ENCODE measurements around the gene MUC15. TPM values are rescaled to one million over a fixed set of nuclear protein-coding genes. Genes with fewer than 3 reads are reported as not detected.
A peak's percentile ranks its signal among the peaks of the same experiment; 100 is the strongest.

MUC15 gene
- total and polyA plus RNA-seq, 10 of the 15 experiments (the other 5 are each of a cell fraction or from before 2014, with no cell fraction given): 0.03 to 0.86 (median 0.09) TPM; not detected in 6

DNA sequence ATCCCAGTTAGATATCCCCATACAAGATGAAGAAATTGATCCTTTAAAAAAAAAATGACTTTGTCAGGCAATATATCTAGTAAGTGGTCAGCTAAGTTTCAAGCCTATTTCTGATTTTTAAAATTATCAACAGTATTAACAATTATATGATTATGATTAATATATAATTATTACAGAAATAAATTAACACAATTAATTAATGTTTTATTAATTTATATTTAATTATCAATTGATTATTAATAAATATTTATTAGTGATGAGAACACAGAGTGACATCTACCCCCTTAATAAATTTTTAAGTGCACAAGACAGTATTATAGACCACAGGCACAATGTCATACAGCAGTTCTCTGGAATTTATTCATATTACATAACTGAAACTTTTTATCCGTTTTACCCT lies 22.0 kb downstream of the MUC15 start:
- H3K27me3 ChIP-seq (replicated peaks in 1 of 2; ENCODE audit: control insufficient read depth in 2 of 2, insufficient read depth in 2 of 2, low read length in 1 of 2): no peaks in the 10 kb centered on the region
- intact Hi-C loops (cut with micrococcal nuclease; ENCODE audit: unreplicated experiment): loop anchor here (2.0 to 10.0 kb wide), 3 partner anchors 71 to 215 kb away; partner anchors contain the start of gene ANO3
- H3K79me2 ChIP-seq (ENCODE audit: control insufficient read depth, insufficient read depth, low read length): no peaks in the 10 kb centered on the region
- POLR2A ChIA-PET: no interaction called here
- no peaks in the 10 kb centered on the region for H3K4me1 ChIP-seq (ENCODE audit: control insufficient read depth, insufficient read depth, low read length)
- no peak for ATAC-seq
- no peak for FAIRE-seq
- no peak for TF ChIP-seq ZNF384 (IDR thresholded peaks at IDR 0.05; ENCODE audit: borderline replicate concordance, low read depth, low read length)
- TF ChIP-seq USF2 (IDR thresholded peaks at IDR 0.05; ENCODE audit: borderline replicate concordance, low read depth, low read length): no peak
- SMC1A ChIA-PET (ENCODE audit: uncharacterized antibody, unreplicated experiment): interaction anchor here (1.0 to 5.8 kb wide), 8 partner anchors 8 to 253 kb away, joined by 3 to 42 read pairs (median 6); no protein-coding TSS in a partner anchor
- no peak overlapping the region for H3K4me2 ChIP-seq (ENCODE audit: control insufficient read depth, insufficient read depth)
- in situ Hi-C loops (cut with MboI): loop anchor here (10.0 kb wide), 1 partner anchor 255 kb away; no protein-coding TSS in a partner anchor
- H4K20me1 ChIP-seq (ENCODE audit: control insufficient read depth, insufficient read depth): no peaks in the 10 kb centered on the region
- CTCF ChIA-PET: interaction anchor here (0.6 to 2.2 kb wide), 4 partner anchors 17 to 264 kb away, joined by 3 to 8 read pairs (median 4); no protein-coding TSS in a partner anchor
- RAD21 ChIA-PET (ENCODE audit: unreplicated experiment): interaction anchor here (0.5 kb wide), 1 partner anchor 103 kb away, joined by 3 read pairs; no protein-coding TSS in a partner anchor
- H3K9ac ChIP-seq (ENCODE audit: control insufficient read depth, insufficient read depth, low read length): no peak overlapping the region
- no peak overlapping the region for H2AFZ ChIP-seq (ENCODE audit: control insufficient read depth, low read depth, low read length)
- no peaks in the 10 kb centered on the region for H3K9me3 ChIP-seq (replicated peaks; ENCODE audit: control insufficient read depth, insufficient read depth, low read length)
- no peak for DNase-seq (ENCODE audit: low read depth, low spot score)
- H3K36me3 ChIP-seq (ENCODE audit: control insufficient read depth in 2 of 2, insufficient read depth in 2 of 2, low read length in 1 of 2): no peaks in the 10 kb centered on the region
- H3K4me3 ChIP-seq: no peak overlapping the region
- no TSS peak for BruUV-seq (replicated peaks)
- WGBS (ENCODE audit: insufficient coverage, insufficient replicate concordance, low lambda C conversion rate, missing lambda C conversion rate): 0% methylated on average over 1 of the region's 1 CpG
- no peak overlapping the region for H3K27ac ChIP-seq (ENCODE audit: control insufficient read depth, insufficient read depth)

DNA sequence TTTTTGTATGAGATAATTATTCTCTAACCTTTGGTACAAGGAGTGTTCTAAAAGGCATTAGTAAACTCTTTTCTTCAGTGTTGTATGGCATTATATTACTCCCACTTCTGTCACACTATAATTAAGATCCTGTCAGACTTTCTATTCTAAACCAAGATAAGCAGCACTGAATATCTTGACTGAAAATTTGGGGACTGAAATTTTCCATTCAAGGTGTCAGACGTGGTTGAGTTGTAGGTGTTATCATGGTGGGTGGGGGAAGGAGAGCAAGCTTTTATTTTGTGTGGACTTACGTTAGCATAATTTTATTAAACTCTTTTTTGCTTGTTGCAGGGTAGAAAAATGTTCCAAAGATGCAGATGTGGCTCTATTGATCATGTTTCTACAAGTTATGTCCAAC lies 22.9 kb downstream of the MUC15 start:
- Histone ChIP-seq H4K20me1 (ENCODE audit: control insufficient read depth, insufficient read depth) (no peaks in the 10 kb centered on the region), H3K4me2 (ENCODE audit: control insufficient read depth, insufficient read depth) (no peak overlapping the region), H3K4me3 (no peak overlapping the region), H3K9ac (ENCODE audit: control insufficient read depth, insufficient read depth, low read length) (no peak overlapping the region), H3K79me2 (ENCODE audit: control insufficient read depth, insufficient read depth, low read length) (no peaks in the 10 kb centered on the region), H2AFZ (ENCODE audit: control insufficient read depth, low read depth, low read length) (no peak overlapping the region), H3K36me3 (ENCODE audit: control insufficient read depth in 2 of 2, insufficient read depth in 2 of 2, low read length in 1 of 2) (no peaks in the 10 kb centered on the region), H3K27me3 (replicated peaks in 1 of 2; ENCODE audit: control insufficient read depth in 2 of 2, insufficient read depth in 2 of 2, low read length in 1 of 2) (no peaks in the 10 kb centered on the region), H3K27ac (ENCODE audit: control insufficient read depth, insufficient read depth) (no peak overlapping the region), H3K9me3 (replicated peaks; ENCODE audit: control insufficient read depth, insufficient read depth, low read length) (no peaks in the 10 kb centered on the region), H3K4me1 (ENCODE audit: control insufficient read depth, insufficient read depth, low read length) (no peaks in the 10 kb centered on the region)
- WGBS (ENCODE audit: insufficient coverage, insufficient replicate concordance, low lambda C conversion rate, missing lambda C conversion rate): 24% methylated on average over 2 of the region's 2 CpGs
- POLR2A ChIA-PET: interaction anchor here (0.7 kb wide), 1 partner anchor 64 kb away, joined by 3 read pairs; no protein-coding TSS in a partner anchor
- DNase-seq (ENCODE audit: low read depth, low spot score): no peak
- ATAC-seq: no peak
- CTCF ChIA-PET: interaction anchor here (0.6 to 3.4 kb wide), 9 partner anchors 9 to 263 kb away, joined by 3 to 15 read pairs (median 4); no protein-coding TSS in a partner anchor
- RAD21 ChIA-PET (ENCODE audit: unreplicated experiment): interaction anchor here (1.0 kb wide), 1 partner anchor 80 kb away, joined by 3 read pairs; no protein-coding TSS in a partner anchor
- no peak for FAIRE-seq
- TF ChIP-seq, protein P1, sequence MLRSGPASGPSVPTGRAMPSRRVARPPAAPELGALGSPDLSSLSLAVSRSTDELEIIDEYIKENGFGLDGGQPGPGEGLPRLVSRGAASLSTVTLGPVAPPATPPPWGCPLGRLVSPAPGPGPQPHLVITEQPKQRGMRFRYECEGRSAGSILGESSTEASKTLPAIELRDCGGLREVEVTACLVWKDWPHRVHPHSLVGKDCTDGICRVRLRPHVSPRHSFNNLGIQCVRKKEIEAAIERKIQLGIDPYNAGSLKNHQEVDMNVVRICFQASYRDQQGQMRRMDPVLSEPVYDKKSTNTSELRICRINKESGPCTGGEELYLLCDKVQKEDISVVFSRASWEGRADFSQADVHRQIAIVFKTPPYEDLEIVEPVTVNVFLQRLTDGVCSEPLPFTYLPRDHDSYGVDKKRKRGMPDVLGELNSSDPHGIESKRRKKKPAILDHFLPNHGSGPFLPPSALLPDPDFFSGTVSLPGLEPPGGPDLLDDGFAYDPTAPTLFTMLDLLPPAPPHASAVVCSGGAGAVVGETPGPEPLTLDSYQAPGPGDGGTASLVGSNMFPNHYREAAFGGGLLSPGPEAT (IDR thresholded peaks at IDR 0.05; ENCODE audit: low read depth): no peak
- TF ChIP-seq, protein P2, sequence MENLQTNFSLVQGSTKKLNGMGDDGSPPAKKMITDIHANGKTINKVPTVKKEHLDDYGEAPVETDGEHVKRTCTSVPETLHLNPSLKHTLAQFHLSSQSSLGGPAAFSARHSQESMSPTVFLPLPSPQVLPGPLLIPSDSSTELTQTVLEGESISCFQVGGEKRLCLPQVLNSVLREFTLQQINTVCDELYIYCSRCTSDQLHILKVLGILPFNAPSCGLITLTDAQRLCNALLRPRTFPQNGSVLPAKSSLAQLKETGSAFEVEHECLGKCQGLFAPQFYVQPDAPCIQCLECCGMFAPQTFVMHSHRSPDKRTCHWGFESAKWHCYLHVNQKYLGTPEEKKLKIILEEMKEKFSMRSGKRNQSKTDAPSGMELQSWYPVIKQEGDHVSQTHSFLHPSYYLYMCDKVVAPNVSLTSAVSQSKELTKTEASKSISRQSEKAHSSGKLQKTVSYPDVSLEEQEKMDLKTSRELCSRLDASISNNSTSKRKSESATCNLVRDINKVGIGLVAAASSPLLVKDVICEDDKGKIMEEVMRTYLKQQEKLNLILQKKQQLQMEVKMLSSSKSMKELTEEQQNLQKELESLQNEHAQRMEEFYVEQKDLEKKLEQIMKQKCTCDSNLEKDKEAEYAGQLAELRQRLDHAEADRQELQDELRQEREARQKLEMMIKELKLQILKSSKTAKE (IDR thresholded peaks at IDR 0.05; ENCODE audit: low read depth, poor library complexity, severe bottlenecking): peak; percentile 39
- TF ChIP-seq MYC (IDR thresholded peaks at IDR 0.05; ENCODE audit: insufficient read depth, insufficient read length, insufficient replicate concordance, low read length, severe bottlenecking): no peak
- no TSS peak for BruUV-seq (replicated peaks)
- in situ Hi-C loops (cut with MboI): no loop called here
- SMC1A ChIA-PET (ENCODE audit: uncharacterized antibody, unreplicated experiment): interaction anchor here (1.1 to 5.8 kb wide), 15 partner anchors 9 to 610 kb away, joined by 3 to 42 read pairs (median 4); no protein-coding TSS in a partner anchor
- intact Hi-C loops (cut with micrococcal nuclease; ENCODE audit: unreplicated experiment): no loop called here
